BE2C (cell line): ENCODE measurements around the gene SCIN.

Experiments used
- DNase-seq: peaks from one replicate; pipeline ENCODE4 v3.0.0-alpha.2; 2020
- H3K27me3 ChIP-seq: fragments of 250-450 bp; sonication (Bioruptor Pico); 2 replicates; pipeline ENCODE4 v1.5.1; 2020; ENCODE audit warnings: mild to moderate bottlenecking
- H3K36me3 ChIP-seq: fragments of 250-450 bp; sonication (Bioruptor Pico); 2 replicates; pipeline ENCODE4 v1.5.1; 2020; ENCODE audit warnings: mild to moderate bottlenecking
- H3K4me1 ChIP-seq: fragments of 250-450 bp; sonication (Bioruptor Pico); 2 replicates; pipeline ENCODE4 v1.5.1; 2020
- H3K4me3 ChIP-seq: 2 replicates; pipeline ENCODE4 v1.5.1; 2011; ENCODE audit warnings: low read depth, low read length
- H3K9me3 ChIP-seq: fragments of 250-450 bp; sonication (Bioruptor Pico); 2 replicates; pipeline ENCODE4 v1.5.1; 2020
- TF ChIP-seq, protein P1 (sequence below): IDR thresholded peaks from 2 replicates; pipeline ENCODE4 v1.5.1; 2012; ENCODE audit warnings: mild to moderate bottlenecking, low read depth, low read length

The SCIN gene

GRCh38 chr7:12638851-12639456 lies 68.4 kb downstream of the SCIN start:
- Histone ChIP-seq H3K36me3 (no peaks in the 10 kb centered on the region), H3K4me3 (no peak overlapping the region), H3K27me3 (peaks cover 19% of the 10 kb centered on the region), H3K4me1 (no peaks in the 10 kb centered on the region), H3K9me3 (no peaks in the 10 kb centered on the region)
- TF ChIP-seq, protein P1, sequence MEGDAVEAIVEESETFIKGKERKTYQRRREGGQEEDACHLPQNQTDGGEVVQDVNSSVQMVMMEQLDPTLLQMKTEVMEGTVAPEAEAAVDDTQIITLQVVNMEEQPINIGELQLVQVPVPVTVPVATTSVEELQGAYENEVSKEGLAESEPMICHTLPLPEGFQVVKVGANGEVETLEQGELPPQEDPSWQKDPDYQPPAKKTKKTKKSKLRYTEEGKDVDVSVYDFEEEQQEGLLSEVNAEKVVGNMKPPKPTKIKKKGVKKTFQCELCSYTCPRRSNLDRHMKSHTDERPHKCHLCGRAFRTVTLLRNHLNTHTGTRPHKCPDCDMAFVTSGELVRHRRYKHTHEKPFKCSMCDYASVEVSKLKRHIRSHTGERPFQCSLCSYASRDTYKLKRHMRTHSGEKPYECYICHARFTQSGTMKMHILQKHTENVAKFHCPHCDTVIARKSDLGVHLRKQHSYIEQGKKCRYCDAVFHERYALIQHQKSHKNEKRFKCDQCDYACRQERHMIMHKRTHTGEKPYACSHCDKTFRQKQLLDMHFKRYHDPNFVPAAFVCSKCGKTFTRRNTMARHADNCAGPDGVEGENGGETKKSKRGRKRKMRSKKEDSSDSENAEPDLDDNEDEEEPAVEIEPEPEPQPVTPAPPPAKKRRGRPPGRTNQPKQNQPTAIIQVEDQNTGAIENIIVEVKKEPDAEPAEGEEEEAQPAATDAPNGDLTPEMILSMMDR, result peak; percentile 44; the same call in 1 of the 2 replicates
- no peak for DNase-seq

DNA sequence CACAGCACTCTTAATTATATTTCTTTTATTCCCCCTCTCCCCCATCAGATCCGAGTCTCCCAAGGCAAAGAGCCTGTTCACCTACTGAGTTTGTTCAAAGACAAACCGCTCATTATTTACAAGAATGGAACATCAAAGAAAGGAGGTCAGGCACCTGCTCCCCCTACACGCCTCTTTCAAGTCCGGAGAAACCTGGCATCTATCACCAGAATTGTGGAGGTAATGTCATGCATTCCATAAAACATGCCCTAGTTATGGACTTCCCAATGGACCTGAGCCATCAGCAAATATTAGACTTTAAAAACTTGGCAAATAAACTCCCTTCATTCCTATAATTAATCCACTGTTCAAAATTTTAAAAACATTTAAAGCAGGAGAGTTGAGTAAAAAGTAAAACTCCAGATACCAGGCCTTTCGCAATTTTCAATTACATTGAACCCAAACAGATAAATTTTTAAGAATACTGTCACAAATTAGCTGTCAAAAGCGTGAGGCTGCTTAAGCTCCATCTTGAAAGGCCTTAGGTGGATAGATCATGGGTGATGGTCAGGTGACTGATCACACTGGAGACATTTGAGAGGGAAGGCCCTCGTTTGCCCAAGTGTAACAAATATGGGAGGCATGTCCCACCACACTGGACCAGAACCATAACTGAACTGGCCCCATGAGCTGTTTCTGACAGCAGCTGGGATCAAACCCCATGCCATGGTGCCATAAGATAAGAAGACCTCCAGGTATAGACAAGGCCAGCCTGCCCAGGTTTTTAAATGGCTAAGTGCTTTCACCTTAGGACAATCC lies 70.0 kb downstream of the SCIN start:
- no peaks in the 10 kb centered on the region for H3K4me1 ChIP-seq
- H3K4me3 ChIP-seq, result no peak overlapping the region
- H3K27me3 ChIP-seq, result peaks cover 19% of the 10 kb centered on the region
- H3K36me3 ChIP-seq, result no peaks in the 10 kb centered on the region
- TF ChIP-seq, protein P1, result no peak
- H3K9me3 ChIP-seq, result no peaks in the 10 kb centered on the region
- DNase-seq, result no peak

DNA sequence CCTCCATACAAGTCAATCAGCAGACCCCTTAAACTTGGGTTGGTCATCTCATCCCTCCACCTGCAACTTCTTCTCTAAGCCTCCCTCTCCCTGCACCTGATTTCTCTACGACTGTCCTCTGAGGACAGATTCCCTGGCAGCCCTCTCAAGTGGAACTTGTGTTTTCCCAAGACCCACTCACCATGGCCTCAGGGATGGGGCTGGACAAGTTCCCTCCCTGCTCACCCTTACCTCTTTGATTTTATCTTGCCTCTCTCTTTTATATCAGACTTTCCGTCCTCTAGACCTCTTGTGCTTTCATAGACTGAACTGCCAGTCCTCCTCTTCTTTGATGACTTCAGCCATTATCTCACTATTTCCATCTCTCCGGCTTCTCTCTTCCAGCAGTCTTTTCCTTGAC lies 70.7 kb downstream of the SCIN start:
- TF ChIP-seq, protein P1, result no peak
- no peak for DNase-seq
- no peaks in the 10 kb centered on the region for H3K9me3 ChIP-seq
- H3K4me3 ChIP-seq, result no peak overlapping the region
- H3K36me3 ChIP-seq, result no peaks in the 10 kb centered on the region
- no peaks in the 10 kb centered on the region for H3K4me1 ChIP-seq
- peaks cover 13% of the 10 kb centered on the region for H3K27me3 ChIP-seq

DNA sequence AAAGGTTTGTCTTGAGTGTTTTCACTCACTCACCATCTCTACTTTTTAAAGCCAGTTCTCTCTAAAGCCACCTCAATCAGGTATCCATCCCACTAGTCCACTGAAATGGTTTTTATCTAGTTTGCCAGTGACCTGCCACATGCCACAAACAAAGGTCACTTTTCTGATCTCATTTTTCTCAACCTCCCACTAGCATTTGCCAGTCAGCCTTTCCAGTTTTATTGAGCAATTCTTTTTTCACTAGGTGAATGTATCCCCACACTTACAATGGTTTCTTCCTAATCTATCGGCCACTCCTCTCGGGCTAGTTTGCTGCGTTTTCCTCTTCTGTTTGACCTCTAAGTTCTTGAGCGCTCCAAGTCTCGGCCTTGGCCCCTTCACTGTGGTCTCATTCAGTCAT lies 72.0 kb downstream of the SCIN start:
- Histone ChIP-seq H3K36me3 (no peaks in the 10 kb centered on the region), H3K9me3 (no peaks in the 10 kb centered on the region), H3K4me3 (no peak overlapping the region), H3K27me3 (peaks cover 4% of the 10 kb centered on the region; the same call in 1 of the 2 replicates), H3K4me1 (no peaks in the 10 kb centered on the region)
- DNase-seq, result no peak
- TF ChIP-seq, protein P1, result no peak

- no peak for DNase-seq
Measured at GRCh38 chr7:12643001-12643643, 72.6 kb downstream of the SCIN start.

More at GRCh38 chr7:12643001-12643643, 72.6 kb downstream of the SCIN start:
- Histone ChIP-seq H3K9me3 (no peaks in the 10 kb centered on the region), H3K36me3 (no peaks in the 10 kb centered on the region), H3K4me3 (no peak overlapping the region), H3K4me1 (no peaks in the 10 kb centered on the region), H3K27me3 (peaks cover 1% of the 10 kb centered on the region; the same call in 1 of the 2 replicates)
- TF ChIP-seq, protein P1, result no peak
